ENCODE data around the gene FRAS1.

- TF ChIP-seq CTCF (conservative IDR thresholded peaks at IDR 0.05) (no peak), EZH2 (IDR thresholded peaks at IDR 0.05; ENCODE audit: low read depth) (no peak)
These were observed 263.3 kb downstream of the FRAS1 start for GRCh38 chr4:78320349-78320935.
